Liver (tissue), 9 donors: ENCODE data around the gene CCDC12. TPM values are rescaled to one million over a fixed set of nuclear protein-coding genes. Genes with fewer than 3 reads are reported as not detected.

Experiments used
- DNase-seq: peaks from one replicate; pipeline ENCODE4 v3.0.0-alpha.2; 2017; ENCODE audit warnings: low spot score
- H3K27ac ChIP-seq, 2 donors: one replicate each; pipeline ENCODE4 v1.7.0; 2013; ENCODE audit warnings: inconsistent platforms in 2 of 2, low read length in 2 of 2, control low read depth in 1 of 2, low read depth in 1 of 2, mild to moderate bottlenecking in 1 of 2
- H3K27me3 ChIP-seq, 4 donors: one replicate each; pipeline versions ENCODE4 v1.6.1 to v1.7.0; 2013; ENCODE audit warnings: low read length in 3 of 4, inconsistent platforms in 1 of 4, mild to moderate bottlenecking in 1 of 4, moderate library complexity in 1 of 4; ENCODE audit not compliant: control insufficient read depth in 4 of 4, insufficient read depth in 4 of 4
- H3K36me3 ChIP-seq, 4 donors: one replicate each; pipeline versions ENCODE4 v1.6.1 to v1.7.0; 2013; ENCODE audit warnings: low read length in 3 of 4, mild to moderate bottlenecking in 3 of 4, low read depth in 1 of 4, moderate library complexity in 1 of 4; ENCODE audit not compliant: control insufficient read depth in 4 of 4, insufficient read depth in 3 of 4
- H3K4me1 ChIP-seq, 4 donors: one replicate each; pipeline versions ENCODE4 v1.6.1 to v1.7.0; 2013; ENCODE audit warnings: low read length in 3 of 4, mild to moderate bottlenecking in 3 of 4, moderate library complexity in 1 of 4; ENCODE audit not compliant: control insufficient read depth in 4 of 4, insufficient read depth in 4 of 4
- H3K4me3 ChIP-seq, 3 donors: one replicate each; pipeline versions ENCODE4 v1.6.1 to v1.7.0; 2013; ENCODE audit warnings: low read length in 3 of 3, control low read depth in 1 of 3, low read depth in 1 of 3, mild to moderate bottlenecking in 1 of 3
- H3K9ac ChIP-seq, 2 donors: one replicate each; pipeline ENCODE4 v1.7.0; 2013; ENCODE audit warnings: low read length in 2 of 2, mild to moderate bottlenecking in 2 of 2, moderate library complexity in 2 of 2, control low read depth in 1 of 2, low read depth in 1 of 2
- H3K9me3 ChIP-seq, 4 donors: one replicate each; pipeline versions ENCODE4 v1.6.1 to v1.7.0; 2013; ENCODE audit warnings: low read length in 3 of 4; ENCODE audit not compliant: control insufficient read depth in 4 of 4
- ATF3 ChIP-seq: IDR thresholded peaks from 2 replicates; pipeline ENCODE4 v1.6.1; 2016; ENCODE audit warnings: antibody characterized with exemption
- CTCF ChIP-seq: fragments of 150-350 bp; IDR thresholded peaks from 2 replicates; pipeline ENCODE4 v1.5.1; 2017; ENCODE audit warnings: improper control_type of control experiment, low read depth, low read length; ENCODE audit not compliant: missing input control
- EGR1 ChIP-seq, 2 donors: IDR thresholded peaks; 2 replicates each; pipeline ENCODE4 v1.6.1; 2016 to 2018; ENCODE audit warnings: antibody characterized with exemption in 2 of 2, low read depth in 2 of 2
- FOXA1 ChIP-seq: IDR thresholded peaks from 2 replicates; pipeline ENCODE4 v1.6.1; 2016; ENCODE audit warnings: antibody characterized with exemption
- FOXA2 ChIP-seq: IDR thresholded peaks from 2 replicates; pipeline ENCODE4 v1.6.1; 2016; ENCODE audit warnings: antibody characterized with exemption
- GABPA ChIP-seq, 2 donors: IDR thresholded peaks in 1 of 2; conservative IDR thresholded peaks in 1 of 2; 2 replicates each; pipeline ENCODE4 v1.6.1; 2016; ENCODE audit warnings: antibody characterized with exemption in 2 of 2, mild to moderate bottlenecking in 1 of 2, moderate library complexity in 1 of 2
- HNF4A ChIP-seq, 2 donors: conservative IDR thresholded peaks; 2 replicates each; pipeline ENCODE4 v1.6.1; 2016; ENCODE audit warnings: antibody characterized with exemption in 2 of 2, mild to moderate bottlenecking in 2 of 2
- HNF4G ChIP-seq: IDR thresholded peaks from 2 replicates; pipeline ENCODE4 v1.6.1; 2016; ENCODE audit warnings: antibody characterized with exemption
- JUND ChIP-seq, 2 donors: IDR thresholded peaks; 2 replicates each; pipeline ENCODE4 v1.6.1; 2016; ENCODE audit warnings: antibody characterized with exemption in 2 of 2
- MAX ChIP-seq: IDR thresholded peaks from 2 replicates; pipeline ENCODE4 v1.6.1; 2016; ENCODE audit warnings: antibody characterized with exemption
- NR2F2 ChIP-seq: IDR thresholded peaks from 2 replicates; pipeline ENCODE4 v1.6.1; 2016; ENCODE audit warnings: antibody characterized with exemption
- RAD21 ChIP-seq, 2 donors: IDR thresholded peaks; 2 replicates each; pipeline ENCODE4 v1.6.1; 2016; ENCODE audit warnings: antibody characterized with exemption in 2 of 2, mild to moderate bottlenecking in 2 of 2
- REST ChIP-seq: IDR thresholded peaks from 2 replicates; pipeline ENCODE4 v1.6.1; 2016; ENCODE audit warnings: antibody characterized with exemption, mild to moderate bottlenecking
- RXRA ChIP-seq, 2 donors: IDR thresholded peaks; 2 replicates each; pipeline ENCODE4 v1.6.1; 2017 to 2018; ENCODE audit warnings: antibody characterized with exemption in 2 of 2, mild to moderate bottlenecking in 1 of 2
- SP1 ChIP-seq: IDR thresholded peaks from 2 replicates; pipeline ENCODE4 v1.6.1; 2018; ENCODE audit warnings: antibody characterized with exemption, mild to moderate bottlenecking
- TAF1 ChIP-seq: conservative IDR thresholded peaks from 2 replicates; pipeline ENCODE4 v1.6.1; 2016; ENCODE audit warnings: antibody characterized with exemption, mild to moderate bottlenecking
- YY1 ChIP-seq: IDR thresholded peaks from 2 replicates; pipeline ENCODE4 v1.6.1; 2016; ENCODE audit warnings: antibody characterized with exemption, mild to moderate bottlenecking
- ZBTB33 ChIP-seq: IDR thresholded peaks from 2 replicates; pipeline ENCODE4 v1.6.1; 2016; ENCODE audit warnings: antibody characterized with exemption
- WGBS: extraction: QIAGEN DNeasy Blood & Tissue Kit; methylation state at CpG from one replicate; pipeline ENCODE4 v1.1.7; 2013; 5-methylcytosine and 5-hydroxymethylcytosine counted together
- polyA plus RNA-seq, 2 donors: library from polyadenylated mRNA; stranded (reverse) in 1 of 2; unstranded in 1 of 2; fragments of 200-250 nt in 1 of 2; fragments of >200 nt in 1 of 2; fragmentation: Nextera tagmentation in 1 of 2; extraction: Ambion mirVana in 1 of 2; gene quantifications; one replicate each; pipeline versions ENCODE4 v1.2.1 to v1.2.3, GENCODE V29; 2013 to 2015
- total RNA-seq, 2 donors: library from RNA; depleted of rRNA; stranded (reverse); fragments of >200 nt; gene quantifications; one replicate each; pipeline ENCODE4 v1.2.3, GENCODE V29; 2014
- donor health status: healthy.
- donor health status: healthy.
- donor health status: healthy.
- donor health status: healthy.
- donor health status: healthy.

The CCDC12 gene
- total and polyA plus RNA-seq, 4 donors = 8.5 to 35.1 (median 26.6) TPM

- Histone ChIP-seq H3K27me3 (peaks cover 0 to 13% (median 1%) of the 10 kb centered on the region in 4 donors), H3K9ac (no peak overlapping the region), H3K4me1 (peaks cover 3 to 7% (median 4%) of the 10 kb centered on the region in 4 donors), H3K36me3 (no peaks in the 10 kb centered on the region), H3K27ac (peak overlapping the region in 1 of 2 donors; percentile 6), H3K4me3 (peak overlapping the region in 1 of 3 donors; percentile 60), H3K9me3 (no peaks in the 10 kb centered on the region)
- TF ChIP-seq FOXA1 (no peak), GABPA (IDR thresholded peaks at IDR 0.05 in 1 of 2, conservative IDR thresholded peaks at IDR 0.05 in 1 of 2) (no peak), REST (no peak), FOXA2 (no peak), MAX (no peak), SP1 (no peak), NR2F2 (no peak), JUND (IDR thresholded peaks at IDR 0.05) (no peak), EGR1 (IDR thresholded peaks at IDR 0.05; ENCODE audit: low read depth in 2 of 2) (no peak), TAF1 (no peak), YY1 (no peak), HNF4G (no peak), HNF4A (conservative IDR thresholded peaks at IDR 0.05) (no peak), CTCF (no peak), ZBTB33 (no peak), RAD21 (IDR thresholded peaks at IDR 0.05) (no peak), RXRA (IDR thresholded peaks at IDR 0.05) (no peak), ATF3 (no peak)
- no peak for DNase-seq
- 90% methylated on average over 7 of the region's 7 CpGs for WGBS
Measured at GRCh38 chr3:46884929-46885328, 91.6 kb downstream of the CCDC12 start.
